Suprapubic skin (tissue), 4 donors: ENCODE results near the gene DNAJB12.

Experiments
- POLR2A ChIP-seq, 2 donors: fragments of 450-650 bp; IDR thresholded peaks; one replicate each; pipeline ENCODE4 v1.6.1; 2017; ENCODE audit warnings: antibody characterized with exemption in 2 of 2, mild to moderate bottlenecking in 2 of 2, moderate library complexity in 2 of 2
- POLR2AphosphoS5 ChIP-seq, 3 donors: sonication (generic); formaldehyde crosslinking; IDR thresholded peaks; one replicate each; pipeline ENCODE4 v1.6.1; 2017; ENCODE audit warnings: antibody characterized with exemption in 3 of 3
- TF ChIP-seq, protein P1 (sequence below), 2 donors: fragments of 200-600 bp in 1 of 2; fragments of 450-650 bp in 1 of 2; sonication (generic) in 1 of 2; IDR thresholded peaks; one replicate each; pipeline ENCODE4 v1.5.1; 2016 to 2019; ENCODE audit warnings: antibody characterized with exemption in 2 of 2, mild to moderate bottlenecking in 1 of 2, moderate library complexity in 1 of 2

DNA sequence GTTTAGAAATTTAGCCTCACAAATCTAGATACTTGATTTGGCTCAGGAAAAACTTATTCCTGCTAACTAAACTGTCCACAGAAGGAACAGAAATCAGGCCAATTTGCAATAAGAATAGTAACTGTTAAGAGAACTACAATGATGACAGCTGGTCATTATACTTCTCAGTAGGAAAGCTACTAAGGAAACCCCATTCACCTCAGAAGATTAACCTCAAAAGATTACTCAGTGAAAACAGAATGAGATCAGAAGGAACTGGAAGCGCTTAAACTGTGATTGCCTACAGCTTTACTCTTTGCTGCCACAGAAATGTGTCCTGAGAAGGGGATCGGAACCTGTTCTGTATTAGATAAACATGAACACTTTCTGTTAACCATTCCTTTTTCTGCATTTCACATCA lies 24.3 kb upstream of the DNAJB12 start:
- TF ChIP-seq, protein P1, sequence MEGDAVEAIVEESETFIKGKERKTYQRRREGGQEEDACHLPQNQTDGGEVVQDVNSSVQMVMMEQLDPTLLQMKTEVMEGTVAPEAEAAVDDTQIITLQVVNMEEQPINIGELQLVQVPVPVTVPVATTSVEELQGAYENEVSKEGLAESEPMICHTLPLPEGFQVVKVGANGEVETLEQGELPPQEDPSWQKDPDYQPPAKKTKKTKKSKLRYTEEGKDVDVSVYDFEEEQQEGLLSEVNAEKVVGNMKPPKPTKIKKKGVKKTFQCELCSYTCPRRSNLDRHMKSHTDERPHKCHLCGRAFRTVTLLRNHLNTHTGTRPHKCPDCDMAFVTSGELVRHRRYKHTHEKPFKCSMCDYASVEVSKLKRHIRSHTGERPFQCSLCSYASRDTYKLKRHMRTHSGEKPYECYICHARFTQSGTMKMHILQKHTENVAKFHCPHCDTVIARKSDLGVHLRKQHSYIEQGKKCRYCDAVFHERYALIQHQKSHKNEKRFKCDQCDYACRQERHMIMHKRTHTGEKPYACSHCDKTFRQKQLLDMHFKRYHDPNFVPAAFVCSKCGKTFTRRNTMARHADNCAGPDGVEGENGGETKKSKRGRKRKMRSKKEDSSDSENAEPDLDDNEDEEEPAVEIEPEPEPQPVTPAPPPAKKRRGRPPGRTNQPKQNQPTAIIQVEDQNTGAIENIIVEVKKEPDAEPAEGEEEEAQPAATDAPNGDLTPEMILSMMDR (IDR thresholded peaks at IDR 0.05): no peak
- no peak for TF ChIP-seq POLR2AphosphoS5 (IDR thresholded peaks at IDR 0.05)
- no peak for TF ChIP-seq POLR2A (IDR thresholded peaks at IDR 0.05)
